PC-3 (cell line): Measurements from ENCODE around the gene TLNRD1. TPM values are rescaled to one million over a fixed set of nuclear protein-coding genes. Genes with fewer than 3 reads are reported as not detected.

ENCODE experiments used
- ATAC-seq: fragments of 200-7000 bp; cut with Tn5 transposase; 2 replicates; pipeline ENCODE4 v1.9.1; 2020; ENCODE audit warnings: mild to moderate bottlenecking, moderate library complexity
- BruUV-seq: library from RNA; stranded (reverse); fragments of 400-500 nt; replicated peaks from 2 replicates; lab custom pipeline; 2021; lab: Mats Ljungman, UMichigan
- CTCF ChIA-PET: fragments of 300-600 bp; sonication (Branson Sonifier 250); formaldehyde crosslinking; loops from one replicate; lab custom pipeline; 2022; ENCODE audit warnings: antibody characterized with exemption; lab: Charles Lee
- POLR2A ChIA-PET: fragments of 300-600 bp; sonication (Branson Sonifier 250); formaldehyde crosslinking; loops from one replicate; lab custom pipeline; 2022; ENCODE audit warnings: antibody characterized with exemption; ENCODE audit not compliant: unreplicated experiment; lab: Charles Lee
- DNase-seq: peaks from one replicate; pipeline ENCODE4 v3.0.0-alpha.2; 2015
- H2AFZ ChIP-seq: fragments of 300-600 bp; sonication (generic); 2 replicates; pipeline ENCODE4 v1.6.0; 2016; ENCODE audit warnings: antibody characterized with exemption, low read length
- H3F3A ChIP-seq: fragments of 300-600 bp; sonication (generic); one replicate; pipeline ENCODE4 v1.6.0; 2017; ENCODE audit warnings: antibody characterized with exemption, low read length, control low read depth, mild to moderate bottlenecking; ENCODE audit not compliant: unreplicated experiment
- H3K27ac ChIP-seq: fragments of 300-600 bp; sonication (generic); 2 replicates; pipeline ENCODE4 v1.5.1; 2016; ENCODE audit warnings: mild to moderate bottlenecking, low read length
- H3K27me3 ChIP-seq: fragments of 300-600 bp; sonication (generic); 2 replicates; pipeline ENCODE4 v1.6.1; 2016; ENCODE audit warnings: low read length, mixed read lengths
- H3K36me3 ChIP-seq: fragments of 300-600 bp; sonication (generic); 2 replicates; pipeline ENCODE4 v1.6.1; 2016; ENCODE audit warnings: low read depth, mixed run types, low read length, mixed read lengths
- H3K4me1 ChIP-seq: fragments of 300-600 bp; sonication (generic); 2 replicates; pipeline ENCODE4 v1.5.1; 2016; ENCODE audit warnings: low read length; ENCODE audit not compliant: insufficient read depth
- H3K4me2 ChIP-seq: fragments of 300-600 bp; sonication (generic); 2 replicates; pipeline ENCODE4 v1.6.0; 2016; ENCODE audit warnings: low read length
- H3K4me3 ChIP-seq: fragments of 300-600 bp; sonication (generic); 2 replicates; pipeline ENCODE4 v1.5.1; 2016; ENCODE audit warnings: mild to moderate bottlenecking, low read length, mixed read lengths
- H3K79me2 ChIP-seq: fragments of 300-600 bp; sonication (generic); 2 replicates; pipeline ENCODE4 v1.6.1; 2017; ENCODE audit warnings: low read length, mixed read lengths
- H3K9ac ChIP-seq: fragments of 300-600 bp; sonication (generic); 2 replicates; pipeline ENCODE4 v1.6.0; 2016; ENCODE audit warnings: mild to moderate bottlenecking, low read length
- H3K9me2 ChIP-seq: fragments of 300-600 bp; sonication (generic); replicated peaks from 2 replicates; pipeline ENCODE4 v1.6.1; 2016; ENCODE audit warnings: mixed run types, low read length, mixed read lengths
- H3K9me3 ChIP-seq: fragments of 300-600 bp; sonication (generic); 2 replicates; pipeline ENCODE4 v1.6.1; 2016; ENCODE audit warnings: low read length, mixed read lengths
- H4K20me1 ChIP-seq: fragments of 300-600 bp; sonication (generic); 2 replicates; pipeline ENCODE4 v1.6.1; 2016; ENCODE audit warnings: low read length, mixed read lengths
- CTCF ChIP-seq: fragments of 300-600 bp; sonication (generic); conservative IDR thresholded peaks from 2 replicates; pipeline ENCODE4 v1.5.1; 2017; ENCODE audit warnings: antibody characterized with exemption, low read depth, mild to moderate bottlenecking, low read length
- EZH2 ChIP-seq: fragments of 300-600 bp; sonication (generic); IDR thresholded peaks from one replicate; pipeline ENCODE4 v1.6.1; 2017; ENCODE audit warnings: antibody characterized with exemption, mild to moderate bottlenecking, low read length; ENCODE audit not compliant: unreplicated experiment
- EZH2phosphoT487 ChIP-seq: fragments of 300-600 bp; sonication (generic); IDR thresholded peaks from 2 replicates; pipeline ENCODE4 v1.6.1; 2018; ENCODE audit warnings: mild to moderate bottlenecking, antibody characterized with exemption, low read length, borderline replicate concordance
- intact Hi-C: fragments of 100-400 bp; cut with micrococcal nuclease; formaldehyde crosslinking; loops from 2 replicates; pipeline ENCODE4 v1.9.0; 2023
- total RNA-seq: library from RNA; depleted of rRNA; stranded (reverse); fragments of >200 nt; gene quantifications from 2 replicates; pipeline ENCODE4 v1.2.3, GENCODE V29; 2014

TLNRD1 gene
- total RNA-seq, 1 experiment from 2014 or later = 17.8 TPM

DNA sequence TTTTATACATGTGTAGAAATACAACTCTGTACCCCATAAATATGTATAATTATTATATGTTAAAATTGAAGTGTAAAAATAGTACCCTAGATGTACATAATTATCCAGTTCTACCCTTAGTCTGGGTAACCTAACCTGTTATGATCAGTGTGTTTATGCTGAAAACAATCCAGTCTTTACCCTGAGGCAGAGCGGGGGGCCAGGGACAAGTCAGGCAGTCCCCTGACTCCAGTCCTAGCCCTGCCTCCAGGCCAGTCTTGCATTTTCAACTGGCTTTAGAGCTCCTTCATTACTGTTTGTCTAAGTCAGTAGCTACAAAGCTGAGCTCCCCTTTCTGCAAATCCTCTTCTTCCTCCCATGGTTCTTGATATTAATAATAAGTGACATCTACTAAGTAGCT lies 14.2 kb upstream of the TLNRD1 start:
- POLR2A ChIA-PET = no interaction called here
- TF ChIP-seq CTCF = no peak
- TF ChIP-seq EZH2phosphoT487 = no peak
- no peak for TF ChIP-seq EZH2
- no TSS peak for BruUV-seq

GRCh38 chr15:80988148-80988796 lies 12.5 kb upstream of the TLNRD1 start:
- CTCF ChIA-PET = no interaction called here
- no peak overlapping the region for H3K27ac ChIP-seq
- no peak for DNase-seq

More for the DNA sequence above, 14.2 kb upstream of the TLNRD1 start:
- Histone ChIP-seq H4K20me1 (peaks cover 22% of the 10 kb centered on the region; the same call in 1 of the 2 replicates), H3K9me3 (no peaks in the 10 kb centered on the region), H3K36me3 (no peaks in the 10 kb centered on the region; the same call in 1 of the 2 replicates), H3K4me2 (peak overlapping the region; percentile 44), H3K9ac (no peak overlapping the region), H3K9me2 (no peaks in the 10 kb centered on the region), H3K79me2 (peaks cover 76% of the 10 kb centered on the region), H3K4me3 (no peak overlapping the region), H2AFZ (no peak overlapping the region), H3K4me1 (peaks cover 28% of the 10 kb centered on the region), H3F3A (no peaks in the 10 kb centered on the region), H3K27ac (no peak overlapping the region), H3K27me3 (no peaks in the 10 kb centered on the region)
- ATAC-seq (no peak), DNase-seq (no peak)
- intact Hi-C loops = no loop called here
- CTCF ChIA-PET = no interaction called here

More at GRCh38 chr15:80988148-80988796, 12.5 kb upstream of the TLNRD1 start:
- BruUV-seq = TSS peak; percentile 54
- peaks cover 22% of the 10 kb centered on the region; the same call in 1 of the 2 replicates for H4K20me1 ChIP-seq
- ATAC-seq = no peak
- H2AFZ ChIP-seq = no peak overlapping the region
- H3K27me3 ChIP-seq = no peaks in the 10 kb centered on the region
- no peaks in the 10 kb centered on the region for H3K9me2 ChIP-seq
- H3K36me3 ChIP-seq = no peaks in the 10 kb centered on the region; the same call in 1 of the 2 replicates
- H3K4me1 ChIP-seq = peaks cover 28% of the 10 kb centered on the region
- peak overlapping the region; percentile 80 for H3K9ac ChIP-seq
- peak overlapping the region; percentile 89 for H3K4me3 ChIP-seq
- H3K79me2 ChIP-seq = peaks cover 62% of the 10 kb centered on the region
- intact Hi-C loops = no loop called here
- no peaks in the 10 kb centered on the region for H3K9me3 ChIP-seq
- TF ChIP-seq EZH2phosphoT487 (no peak), EZH2 (no peak), CTCF (no peak)
- POLR2A ChIA-PET = no interaction called here
- H3K4me2 ChIP-seq = peak overlapping the region; percentile 94
- H3F3A ChIP-seq = no peaks in the 10 kb centered on the region
